Sigmoid colon (tissue), 4 donors: ENCODE data around the gene OLFM2.

Source experiments
- EP300 ChIP-seq, 4 donors: sonication (generic); formaldehyde crosslinking; IDR thresholded peaks; one replicate each; pipeline ENCODE4 v1.6.1; 2017; ENCODE audit warnings: antibody characterized with exemption in 4 of 4
- TF ChIP-seq, protein P1 (sequence below), 4 experiments: fragments of 450-650 bp in 3 of 4; fragments of 200-600 bp in 1 of 4; IDR thresholded peaks; one replicate each; pipeline ENCODE4 v1.5.1; 2016 to 2019; ENCODE audit warnings: antibody characterized with exemption in 4 of 4, mild to moderate bottlenecking in 3 of 4, moderate library complexity in 2 of 4

DNA sequence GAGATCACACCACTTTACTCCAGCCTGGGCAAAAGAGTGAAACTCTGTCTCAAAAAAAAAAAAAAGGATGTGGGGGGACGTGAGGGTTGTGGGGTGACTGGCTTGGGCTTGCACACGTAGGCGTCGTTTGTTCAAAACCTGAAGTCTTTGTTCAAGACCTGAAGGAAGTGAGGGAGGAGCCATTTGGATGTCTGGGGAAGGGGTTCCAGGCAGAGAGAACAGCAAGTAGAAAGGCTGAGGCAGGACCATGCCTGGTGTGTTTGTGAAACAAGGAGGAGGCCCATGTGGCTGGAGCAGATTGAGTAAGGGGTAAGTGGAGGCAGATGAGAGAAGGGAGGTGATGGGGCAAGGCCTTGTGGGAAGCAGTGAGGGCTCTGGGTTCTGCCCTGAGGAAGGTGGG, 73.4 kb downstream of the OLFM2 start:
- TF ChIP-seq, protein P1, sequence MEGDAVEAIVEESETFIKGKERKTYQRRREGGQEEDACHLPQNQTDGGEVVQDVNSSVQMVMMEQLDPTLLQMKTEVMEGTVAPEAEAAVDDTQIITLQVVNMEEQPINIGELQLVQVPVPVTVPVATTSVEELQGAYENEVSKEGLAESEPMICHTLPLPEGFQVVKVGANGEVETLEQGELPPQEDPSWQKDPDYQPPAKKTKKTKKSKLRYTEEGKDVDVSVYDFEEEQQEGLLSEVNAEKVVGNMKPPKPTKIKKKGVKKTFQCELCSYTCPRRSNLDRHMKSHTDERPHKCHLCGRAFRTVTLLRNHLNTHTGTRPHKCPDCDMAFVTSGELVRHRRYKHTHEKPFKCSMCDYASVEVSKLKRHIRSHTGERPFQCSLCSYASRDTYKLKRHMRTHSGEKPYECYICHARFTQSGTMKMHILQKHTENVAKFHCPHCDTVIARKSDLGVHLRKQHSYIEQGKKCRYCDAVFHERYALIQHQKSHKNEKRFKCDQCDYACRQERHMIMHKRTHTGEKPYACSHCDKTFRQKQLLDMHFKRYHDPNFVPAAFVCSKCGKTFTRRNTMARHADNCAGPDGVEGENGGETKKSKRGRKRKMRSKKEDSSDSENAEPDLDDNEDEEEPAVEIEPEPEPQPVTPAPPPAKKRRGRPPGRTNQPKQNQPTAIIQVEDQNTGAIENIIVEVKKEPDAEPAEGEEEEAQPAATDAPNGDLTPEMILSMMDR (IDR thresholded peaks at IDR 0.05): no peak
- no peak for TF ChIP-seq EP300 (IDR thresholded peaks at IDR 0.05)
